NCI-H2227 (cell line): ENCODE data around the gene CEP89.
"Not testable (repeated sequence)": the region's sequence is repeated elsewhere in the genome, so short reads cannot be mapped to it uniquely, and the experiment has no call there.

Source experiments
- DNase-seq: peaks from one replicate; lab custom pipeline; 2025; ENCODE audit not compliant: unreplicated experiment; lab: John Stamatoyannopoulos, UW

Gene CEP89

DNA sequence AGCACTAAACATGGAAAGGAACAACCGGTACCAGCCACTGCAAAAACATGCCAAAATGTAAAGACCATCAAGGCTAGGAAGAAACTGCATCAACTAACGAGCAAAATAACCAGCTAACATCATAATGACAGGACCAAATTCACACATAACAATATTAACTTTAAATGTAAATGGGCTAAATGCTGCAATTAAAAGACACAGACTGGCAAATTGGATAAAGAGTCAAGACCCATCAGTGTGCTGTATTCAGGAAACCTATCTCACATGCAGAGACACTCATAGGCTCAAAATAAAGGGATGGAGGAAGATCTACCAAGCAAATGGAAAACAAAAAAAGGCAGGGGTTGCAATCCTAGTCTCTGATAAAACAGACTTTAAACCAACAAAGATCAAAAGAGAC lies 123.7 kb downstream of the CEP89 start:
- not testable (repeated sequence) for DNase-seq

DNA sequence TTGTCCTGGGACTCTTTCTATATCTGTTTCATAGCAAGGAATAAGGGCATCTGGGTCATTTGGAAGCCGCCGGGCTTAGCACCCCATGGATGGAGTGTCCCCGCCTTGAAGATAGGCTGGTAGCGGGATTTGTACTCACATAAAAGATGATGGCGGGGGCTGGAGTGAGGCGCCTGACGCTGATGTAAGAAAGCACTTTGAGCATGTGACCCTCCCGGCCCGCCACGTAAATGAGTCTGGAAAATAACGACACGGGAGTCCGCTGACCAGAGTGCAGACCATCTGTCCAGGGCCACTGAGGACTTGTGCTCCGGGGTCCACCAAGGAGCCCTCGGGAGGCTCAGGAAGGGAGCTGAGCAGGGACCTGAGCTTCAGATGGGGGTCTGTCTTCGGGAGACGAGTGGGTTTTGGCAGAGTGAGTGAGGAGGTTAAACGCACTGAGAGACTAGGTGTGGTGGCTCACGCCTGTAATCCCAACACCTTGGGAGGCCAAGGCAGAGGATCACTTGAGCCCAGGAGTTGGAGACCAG lies 128.0 kb downstream of the CEP89 start:
- DNase-seq, result no peak

DNA sequence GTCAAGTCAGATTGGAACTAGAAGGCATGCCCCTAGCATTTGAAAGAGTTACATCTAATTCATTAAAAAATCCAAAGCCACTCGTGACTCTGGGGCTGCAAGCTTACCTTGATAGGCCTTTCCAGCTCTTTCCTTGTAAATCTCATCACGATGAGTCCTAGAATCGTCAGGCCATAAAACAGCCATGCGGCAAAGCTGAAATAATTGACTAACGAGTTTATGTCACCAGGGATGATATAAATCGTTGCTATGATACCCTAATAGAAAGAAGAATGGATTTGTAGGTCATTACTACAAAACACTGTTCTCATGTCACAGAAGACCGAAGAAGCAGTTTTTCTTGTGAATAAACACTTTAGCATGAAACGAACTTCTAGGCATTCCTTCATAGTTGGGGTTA lies 129.7 kb downstream of the CEP89 start:
- DNase-seq, result no peak

DNA sequence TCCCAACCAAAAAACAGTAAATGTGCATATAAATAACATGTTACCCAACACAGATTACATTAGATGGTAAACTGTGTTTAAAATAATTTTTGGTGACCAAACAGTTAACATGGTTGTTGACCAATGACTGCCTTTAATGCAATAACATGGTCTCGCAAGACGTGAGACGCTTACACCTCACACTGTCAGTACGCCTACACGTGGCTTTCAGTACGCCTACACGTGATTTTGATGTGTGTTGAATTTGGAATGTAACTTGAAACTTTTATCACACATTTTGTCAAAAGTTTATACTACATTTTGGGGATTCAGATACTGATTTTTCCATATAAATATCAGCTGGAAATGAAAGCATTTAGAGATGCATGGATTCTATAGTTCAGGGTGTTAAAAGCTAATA lies 134.2 kb downstream of the CEP89 start:
- no peak for DNase-seq

- DNase-seq, result not testable (repeated sequence)
Observed at GRCh38 chr19:32833388-32833787, 138.4 kb downstream of the CEP89 start.

GRCh38 chr19:32832825-32833224 lies 138.9 kb downstream of the CEP89 start:
- not testable (repeated sequence) for DNase-seq

DNA sequence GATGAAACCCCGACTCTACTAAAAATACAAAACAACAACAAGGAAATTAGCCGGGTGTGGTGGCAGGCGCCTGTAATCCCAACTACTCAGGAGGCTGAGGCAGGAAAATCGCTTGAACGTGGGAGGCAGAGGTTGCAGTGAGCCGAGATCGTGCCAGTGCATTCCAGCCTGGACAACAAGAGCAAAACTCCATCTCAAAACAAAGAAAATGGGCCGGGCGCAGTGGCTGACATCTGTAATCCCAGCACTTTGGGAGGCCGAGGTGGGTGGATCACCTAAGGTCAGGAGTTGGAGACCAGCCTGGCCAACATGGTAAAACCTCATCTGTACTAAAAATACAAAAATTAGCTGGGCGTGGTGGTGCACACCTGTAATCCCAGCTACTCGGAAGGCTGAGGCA lies 139.7 kb downstream of the CEP89 start:
- DNase-seq, result not testable (repeated sequence)

GRCh38 chr19:32831611-32832010 lies 140.1 kb downstream of the CEP89 start:
- no peak for DNase-seq

DNA sequence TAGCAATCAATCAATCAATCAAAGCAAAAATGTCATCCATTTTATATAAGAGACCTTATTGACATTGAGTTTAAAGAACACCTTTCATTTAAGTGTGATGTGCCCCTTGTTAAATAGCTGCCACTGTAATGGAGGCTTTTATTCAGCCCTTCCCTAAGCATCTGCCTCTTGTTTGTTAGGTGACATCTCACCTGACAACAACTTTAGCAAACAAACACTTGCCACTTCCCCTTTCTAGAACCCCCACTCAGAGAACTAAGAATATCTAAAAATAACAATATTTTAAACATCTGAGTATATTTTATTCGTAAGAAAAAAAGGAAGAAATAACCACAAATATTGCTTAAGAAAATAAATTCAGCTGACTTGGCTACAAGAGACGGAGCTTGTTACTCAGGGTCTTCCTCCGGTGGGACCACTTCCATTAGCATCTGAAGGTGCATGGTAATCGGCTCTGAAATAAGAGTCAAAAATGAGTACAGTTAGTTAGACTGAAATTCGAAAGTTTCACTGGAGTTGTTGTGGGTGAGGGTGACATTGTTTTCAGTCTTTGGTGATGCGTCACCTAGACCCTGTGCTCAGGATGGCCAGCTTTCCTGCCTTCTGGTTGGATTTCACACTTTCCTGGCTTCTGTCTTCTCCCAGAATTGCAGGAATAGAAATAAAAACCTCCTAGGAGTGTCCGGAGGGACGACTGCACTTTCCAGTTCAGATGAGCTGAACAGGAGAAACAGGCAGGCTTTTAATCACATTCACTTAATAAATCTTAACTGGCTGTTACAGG lies 141.3 kb downstream of the CEP89 start:
- no peak for DNase-seq

DNA sequence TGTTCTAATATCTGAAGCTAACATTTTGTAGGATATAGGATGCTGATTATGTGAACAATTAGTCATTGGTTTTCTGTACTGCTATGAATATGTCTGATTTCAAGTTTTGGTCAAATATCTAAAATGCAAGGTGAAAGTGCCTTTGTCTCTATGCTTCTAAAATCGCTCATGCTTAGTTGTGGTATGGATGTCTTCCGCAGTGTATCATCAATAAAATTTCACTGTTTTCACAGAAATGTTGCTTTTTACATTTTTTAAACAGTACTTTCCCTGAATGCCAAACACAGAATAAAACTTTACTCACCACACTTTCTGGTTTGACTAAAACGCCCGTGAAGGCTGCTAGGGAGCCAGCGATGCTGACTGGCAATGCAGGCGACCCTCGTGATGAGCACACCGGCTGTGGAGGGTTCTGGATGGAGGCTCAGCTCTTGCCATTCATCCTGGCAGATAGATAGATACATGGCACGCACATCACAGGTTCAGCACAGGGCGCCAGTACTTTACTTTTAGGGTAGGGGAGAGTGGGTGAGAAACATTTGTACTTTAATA lies 142.3 kb downstream of the CEP89 start:
- DNase-seq, result no peak

DNA sequence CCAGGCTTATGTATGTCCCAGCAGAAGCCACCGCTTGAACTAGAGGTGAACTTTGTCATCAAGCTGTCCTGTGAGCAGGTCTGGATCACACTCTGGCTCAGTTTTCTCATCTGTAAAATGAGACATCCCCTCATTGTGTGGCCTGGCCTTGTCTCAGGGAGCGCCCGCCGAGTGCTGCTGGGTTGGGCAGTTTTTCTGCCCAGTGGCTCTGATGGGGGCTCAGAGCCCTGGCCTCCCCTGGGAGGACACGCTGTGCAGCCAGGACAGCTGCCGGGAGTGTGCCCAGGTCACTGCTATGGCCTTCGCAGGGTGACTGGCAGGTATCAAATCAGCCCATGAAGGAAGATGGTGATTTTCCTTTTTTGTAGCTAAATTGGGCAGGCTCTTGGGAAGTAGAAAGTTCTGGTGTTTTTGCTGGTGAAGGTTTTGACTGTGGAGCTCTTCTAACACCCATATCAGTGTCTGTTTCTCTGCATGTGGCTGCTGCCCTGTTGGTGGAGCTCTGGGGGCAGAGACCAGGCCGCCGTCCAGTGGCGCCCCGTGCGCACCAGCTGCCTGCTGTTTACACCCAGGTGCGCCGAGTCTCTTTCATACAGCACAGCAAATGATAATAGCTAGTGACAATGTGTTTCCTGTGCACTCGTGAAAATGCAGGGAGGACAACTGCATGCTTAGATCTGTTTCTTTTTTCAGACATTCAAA lies 143.0 kb downstream of the CEP89 start:
- DNase-seq, result no peak

DNA sequence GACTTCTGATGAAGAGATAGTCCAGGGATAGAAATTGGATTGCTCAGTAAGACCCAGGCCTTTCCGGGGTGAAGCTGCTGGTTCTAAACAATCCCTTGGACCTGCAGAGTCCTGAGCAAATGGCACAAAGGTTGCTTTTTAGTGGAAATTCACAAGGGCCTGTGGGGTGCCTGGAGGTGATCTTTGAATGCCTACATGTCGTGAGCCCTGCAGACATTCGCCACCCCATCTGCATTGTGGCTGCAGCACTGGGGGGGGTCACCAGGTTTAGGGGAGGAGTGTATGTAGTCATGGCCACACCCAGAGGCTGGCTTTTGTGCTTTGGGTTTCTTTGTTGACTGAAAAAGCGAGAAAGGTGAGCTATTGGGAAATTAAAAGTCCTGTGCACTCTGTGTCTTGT lies 143.6 kb downstream of the CEP89 start:
- no peak for DNase-seq
